Activated CD4-positive, alpha-beta memory T cell treated with anti-CD3 and anti-CD28 coated beads, Interleukin-2, amount 10 ng/mL, durations not matched to agents 7 days and 5 days (primary cell): ENCODE measurements around the gene CLVS2. TPM values are rescaled to one million over a fixed set of nuclear protein-coding genes. Genes with fewer than 3 reads are reported as not detected.

ENCODE experiments used
- CTCF ChIA-PET: fragments of 350-600 bp; sonication (Branson Sonifier 250); formaldehyde crosslinking; loops from one replicate; lab custom pipeline; 2021; ENCODE audit warnings: antibody characterized with exemption, inconsistent platforms; lab: Charles Lee
- POLR2A ChIA-PET: fragments of 350-600 bp; sonication (Branson Sonifier 250); formaldehyde crosslinking; loops from one replicate; lab custom pipeline; 2021; ENCODE audit warnings: antibody characterized with exemption; lab: Charles Lee
- DNase-seq: peaks from one replicate; pipeline ENCODE4 v3.0.0-alpha.2; 2020
- H3K27ac Mint-ChIP-seq: one replicate; pipeline ENCODE4 v1.8.0; 2021; ENCODE audit warnings: mild to moderate bottlenecking, mixed read lengths
- H3K27me3 Mint-ChIP-seq: one replicate; pipeline ENCODE4 v1.8.0; 2021; ENCODE audit warnings: mixed read lengths
- H3K36me3 Mint-ChIP-seq: one replicate; pipeline ENCODE4 v1.8.0; 2021; ENCODE audit warnings: low read depth, mixed read lengths
- H3K4me1 Mint-ChIP-seq: one replicate; pipeline ENCODE4 v1.8.0; 2021; ENCODE audit warnings: mixed read lengths
- H3K4me3 Mint-ChIP-seq: one replicate; pipeline ENCODE4 v1.8.0; 2021; ENCODE audit warnings: mild to moderate bottlenecking, mixed read lengths
- H3K9me3 Mint-ChIP-seq: one replicate; pipeline ENCODE4 v1.8.0; 2021; ENCODE audit warnings: mixed read lengths
- total RNA-seq, 2 experiments: library from RNA; stranded (reverse); gene quantifications; one replicate each; pipeline ENCODE4 v1.2.3, GENCODE V29; 2021

CLVS2 gene
- total RNA-seq, 2 experiments from 2014 or later = not detected

DNA sequence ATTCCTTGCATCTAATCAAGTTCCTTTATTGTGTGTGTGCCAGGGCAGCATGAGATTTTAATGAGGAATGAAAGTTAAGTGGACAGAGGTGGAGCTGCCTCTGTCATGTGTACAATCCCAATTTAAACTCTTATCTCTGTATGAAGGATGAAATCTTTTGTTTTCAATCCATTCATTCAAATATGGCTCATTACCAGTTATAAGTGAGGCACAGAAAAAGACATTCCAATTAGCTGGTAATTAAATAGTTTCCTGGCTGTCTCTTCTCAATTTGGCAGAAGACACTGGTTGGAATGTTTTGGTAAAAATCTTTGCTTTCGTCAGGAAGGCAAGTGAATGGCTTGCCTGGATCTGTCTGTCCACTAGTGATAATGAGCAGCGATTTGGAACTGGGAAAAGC is 46.4 kb downstream of the CLVS2 start:
- Mint-ChIP-seq H3K4me3 (no peak overlapping the region), H3K36me3 (no peaks in the 10 kb centered on the region), H3K27me3 (no peaks in the 10 kb centered on the region), H3K9me3 (no peaks in the 10 kb centered on the region), H3K4me1 (no peaks in the 10 kb centered on the region), H3K27ac (no peak overlapping the region)
- ChIA-PET CTCF (no interaction called here), POLR2A (no interaction called here)
- no peak for DNase-seq

GRCh38 chr6:123044341-123044860 is 48.4 kb downstream of the CLVS2 start:
- Mint-ChIP-seq H3K4me3 (no peak overlapping the region), H3K4me1 (no peaks in the 10 kb centered on the region), H3K27me3 (no peaks in the 10 kb centered on the region), H3K36me3 (no peaks in the 10 kb centered on the region), H3K27ac (no peak overlapping the region), H3K9me3 (no peaks in the 10 kb centered on the region)
- no peak for DNase-seq
- ChIA-PET CTCF (no interaction called here), POLR2A (no interaction called here)

GRCh38 chr6:123053602-123054225 is 57.7 kb downstream of the CLVS2 start:
- Mint-ChIP-seq H3K9me3 (no peaks in the 10 kb centered on the region), H3K27me3 (no peaks in the 10 kb centered on the region), H3K4me3 (no peak overlapping the region), H3K36me3 (no peaks in the 10 kb centered on the region), H3K27ac (no peak overlapping the region), H3K4me1 (no peaks in the 10 kb centered on the region)
- CTCF ChIA-PET = no interaction called here
- no peak for DNase-seq
- POLR2A ChIA-PET = no interaction called here

GRCh38 chr6:123055256-123055655 is 59.2 kb downstream of the CLVS2 start:
- no peaks in the 10 kb centered on the region for H3K36me3 Mint-ChIP-seq
- DNase-seq = no peak
- no peak overlapping the region for H3K27ac Mint-ChIP-seq
- POLR2A ChIA-PET = no interaction called here
- CTCF ChIA-PET = no interaction called here
- H3K27me3 Mint-ChIP-seq = no peaks in the 10 kb centered on the region
- no peaks in the 10 kb centered on the region for H3K4me1 Mint-ChIP-seq
- no peaks in the 10 kb centered on the region for H3K9me3 Mint-ChIP-seq
- H3K4me3 Mint-ChIP-seq = no peak overlapping the region

DNA sequence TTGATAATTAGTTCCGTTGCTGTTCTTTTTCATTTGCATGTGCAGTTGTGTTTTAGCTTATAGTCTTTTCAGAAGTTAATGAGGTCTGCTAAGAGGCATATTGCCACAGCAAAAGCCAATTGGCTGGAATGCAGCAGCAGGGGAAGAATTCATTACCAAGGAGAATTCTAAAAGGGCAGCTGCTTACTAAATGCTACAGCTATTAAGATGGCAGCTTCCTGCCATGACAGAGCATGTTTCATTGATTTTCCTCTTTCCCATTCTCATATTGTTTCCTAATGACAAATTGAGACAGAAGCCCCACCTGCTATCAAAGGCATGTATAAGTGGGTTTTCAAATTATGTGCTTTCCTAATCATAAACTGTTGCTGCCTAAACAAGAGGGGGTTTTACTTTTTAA is 66.6 kb downstream of the CLVS2 start:
- POLR2A ChIA-PET = no interaction called here
- no peak overlapping the region for H3K4me3 Mint-ChIP-seq
- peaks cover 12% of the 10 kb centered on the region for H3K4me1 Mint-ChIP-seq
- no peaks in the 10 kb centered on the region for H3K9me3 Mint-ChIP-seq
- no peaks in the 10 kb centered on the region for H3K27me3 Mint-ChIP-seq
- no peaks in the 10 kb centered on the region for H3K36me3 Mint-ChIP-seq
- no peak overlapping the region for H3K27ac Mint-ChIP-seq
- CTCF ChIA-PET = no interaction called here
- no peak for DNase-seq

- H3K27me3 Mint-ChIP-seq = no peaks in the 10 kb centered on the region
- no peak overlapping the region for H3K4me3 Mint-ChIP-seq
- CTCF ChIA-PET = no interaction called here
- no peaks in the 10 kb centered on the region for H3K9me3 Mint-ChIP-seq
- peak overlapping the region; percentile 19 for H3K27ac Mint-ChIP-seq
- DNase-seq = no peak
- H3K36me3 Mint-ChIP-seq = no peaks in the 10 kb centered on the region
- H3K4me1 Mint-ChIP-seq = peaks cover 12% of the 10 kb centered on the region
- POLR2A ChIA-PET = no interaction called here
Measured at GRCh38 chr6:123064038-123064437, 68.0 kb downstream of the CLVS2 start.

DNA sequence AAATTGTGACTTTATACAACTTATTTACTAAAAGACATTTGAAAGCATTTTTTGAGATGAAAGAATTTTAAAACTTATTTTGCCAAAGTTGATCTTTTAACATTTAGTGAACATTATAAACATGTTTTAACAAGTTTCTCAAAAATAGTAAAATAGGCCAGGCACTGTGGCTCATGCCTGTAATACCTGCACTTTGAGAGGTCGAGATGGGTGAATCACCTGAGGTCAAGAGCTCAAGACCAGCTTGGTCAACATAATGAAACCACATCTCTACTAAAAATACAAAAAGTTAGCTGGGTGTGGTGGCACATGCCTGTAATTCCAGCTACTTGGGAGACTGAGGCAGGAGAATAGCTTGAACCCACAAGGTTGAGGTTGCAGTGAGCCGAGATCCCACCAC is 78.6 kb downstream of the CLVS2 start:
- no peak for DNase-seq
- Mint-ChIP-seq H3K9me3 (no peaks in the 10 kb centered on the region), H3K36me3 (no peaks in the 10 kb centered on the region), H3K4me1 (no peaks in the 10 kb centered on the region), H3K27ac (no peak overlapping the region), H3K4me3 (no peak overlapping the region), H3K27me3 (no peaks in the 10 kb centered on the region)
- POLR2A ChIA-PET = no interaction called here
- CTCF ChIA-PET = no interaction called here

- Mint-ChIP-seq H3K9me3 (peaks cover 10% of the 10 kb centered on the region), H3K36me3 (no peaks in the 10 kb centered on the region), H3K27me3 (no peaks in the 10 kb centered on the region), H3K4me3 (no peak overlapping the region), H3K4me1 (no peaks in the 10 kb centered on the region), H3K27ac (no peak overlapping the region)
- CTCF ChIA-PET = no interaction called here
- POLR2A ChIA-PET = no interaction called here
- no peak for DNase-seq
Measured at GRCh38 chr6:123085403-123085802, 89.4 kb downstream of the CLVS2 start.

DNA sequence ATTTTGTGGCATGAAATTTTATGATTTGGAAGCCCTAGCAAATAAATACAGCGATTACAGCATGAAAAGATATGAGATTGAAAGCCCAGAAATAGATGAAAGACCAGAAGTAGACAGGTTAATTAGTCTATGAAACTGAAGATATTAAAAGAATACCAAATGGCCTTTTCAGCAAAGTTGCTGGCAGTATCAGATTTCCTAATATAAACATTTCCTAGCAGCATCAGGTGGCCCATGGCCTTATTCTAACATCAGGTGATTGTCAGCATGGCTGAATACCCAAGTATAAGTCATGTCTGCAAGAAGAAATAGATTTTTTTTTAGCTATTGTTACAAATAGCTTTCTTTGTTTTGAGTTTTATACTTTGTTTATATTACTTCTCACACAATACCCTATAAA is 93.2 kb downstream of the CLVS2 start:
- CTCF ChIA-PET = no interaction called here
- H3K4me3 Mint-ChIP-seq = no peak overlapping the region
- POLR2A ChIA-PET = no interaction called here

DNA sequence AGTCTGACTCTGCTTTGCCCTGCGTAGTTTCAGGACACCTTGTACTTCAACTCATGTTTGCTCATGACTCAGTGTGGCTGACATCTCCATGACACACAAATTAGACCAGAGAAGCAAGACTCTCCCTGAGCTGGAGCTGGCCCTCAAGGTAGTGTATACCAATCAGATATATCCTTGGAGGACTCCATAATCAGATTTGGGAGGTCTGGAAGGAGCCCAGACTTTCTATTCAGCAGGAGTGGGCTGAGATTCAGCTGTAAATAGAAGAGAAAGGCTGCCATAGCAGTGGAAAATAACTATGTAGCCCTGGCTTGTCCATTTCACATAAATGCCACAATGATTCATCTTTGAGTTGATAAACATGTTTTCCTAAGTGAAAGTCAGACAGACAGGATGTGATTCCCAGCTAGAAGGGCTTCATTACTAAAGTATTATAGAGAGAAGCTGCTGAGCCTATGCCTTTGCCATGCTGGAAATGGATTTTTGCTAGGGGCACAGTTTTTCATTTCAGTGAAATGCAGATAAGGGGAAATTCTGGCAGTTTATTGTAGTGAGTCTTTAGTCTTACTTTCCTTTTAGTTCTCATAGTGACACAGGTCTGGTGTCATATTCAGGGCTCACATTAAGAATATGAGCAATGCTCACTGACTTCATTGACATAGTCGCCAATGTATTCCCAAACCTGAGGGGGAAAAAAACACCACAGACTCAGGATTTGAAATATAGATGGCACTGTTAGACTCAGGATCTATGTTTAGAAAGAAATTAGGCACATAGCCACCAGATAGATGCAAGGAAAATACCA is 95.3 kb downstream of the CLVS2 start:
- CTCF ChIA-PET = no interaction called here
- Mint-ChIP-seq H3K4me1 (no peaks in the 10 kb centered on the region), H3K9me3 (peaks cover 2% of the 10 kb centered on the region), H3K27me3 (no peaks in the 10 kb centered on the region), H3K36me3 (no peaks in the 10 kb centered on the region), H3K4me3 (no peak overlapping the region), H3K27ac (no peak overlapping the region)
- no peak for DNase-seq
- POLR2A ChIA-PET = no interaction called here

More for the DNA sequence above, 93.2 kb downstream of the CLVS2 start:
- H3K27me3 Mint-ChIP-seq = no peaks in the 10 kb centered on the region
- no peak for DNase-seq
- H3K9me3 Mint-ChIP-seq = peaks cover 5% of the 10 kb centered on the region
- H3K36me3 Mint-ChIP-seq = no peaks in the 10 kb centered on the region
- H3K27ac Mint-ChIP-seq = no peak overlapping the region
- no peaks in the 10 kb centered on the region for H3K4me1 Mint-ChIP-seq

GRCh38 chr6:123091896-123092271 is 95.8 kb downstream of the CLVS2 start:
- POLR2A ChIA-PET = no interaction called here
- Mint-ChIP-seq H3K27me3 (no peaks in the 10 kb centered on the region), H3K27ac (no peak overlapping the region)

DNA sequence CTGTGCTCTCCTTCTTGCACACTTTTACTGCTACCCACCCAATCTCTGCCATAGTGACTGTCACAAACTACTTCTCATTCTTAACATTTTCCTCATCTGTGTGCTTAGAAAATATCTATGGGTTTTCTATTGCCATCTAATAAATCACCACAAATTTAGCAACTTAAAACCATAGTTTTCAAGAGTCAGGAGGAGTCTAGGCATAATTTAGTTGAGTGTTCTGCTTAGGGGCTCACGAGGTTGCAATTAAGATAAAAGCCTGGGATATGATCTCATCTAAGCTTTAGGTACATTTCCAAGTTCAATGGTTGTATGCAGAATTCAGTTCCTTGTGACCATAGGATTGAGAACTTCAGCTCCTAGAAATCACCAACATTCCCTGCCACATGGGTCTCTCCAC is 98.8 kb downstream of the CLVS2 start:
- H3K36me3 Mint-ChIP-seq = no peaks in the 10 kb centered on the region
- H3K4me1 Mint-ChIP-seq = no peaks in the 10 kb centered on the region
- CTCF ChIA-PET = no interaction called here
- H3K9me3 Mint-ChIP-seq = peaks cover 2% of the 10 kb centered on the region
- no peak overlapping the region for H3K27ac Mint-ChIP-seq
- H3K27me3 Mint-ChIP-seq = no peaks in the 10 kb centered on the region
- no peak for DNase-seq
- POLR2A ChIA-PET = no interaction called here
- H3K4me3 Mint-ChIP-seq = no peak overlapping the region

More at GRCh38 chr6:123091896-123092271, 95.8 kb downstream of the CLVS2 start:
- Mint-ChIP-seq H3K4me1 (no peaks in the 10 kb centered on the region), H3K9me3 (peaks cover 2% of the 10 kb centered on the region), H3K36me3 (no peaks in the 10 kb centered on the region), H3K4me3 (no peak overlapping the region)
- CTCF ChIA-PET = no interaction called here
- DNase-seq = no peak

DNA sequence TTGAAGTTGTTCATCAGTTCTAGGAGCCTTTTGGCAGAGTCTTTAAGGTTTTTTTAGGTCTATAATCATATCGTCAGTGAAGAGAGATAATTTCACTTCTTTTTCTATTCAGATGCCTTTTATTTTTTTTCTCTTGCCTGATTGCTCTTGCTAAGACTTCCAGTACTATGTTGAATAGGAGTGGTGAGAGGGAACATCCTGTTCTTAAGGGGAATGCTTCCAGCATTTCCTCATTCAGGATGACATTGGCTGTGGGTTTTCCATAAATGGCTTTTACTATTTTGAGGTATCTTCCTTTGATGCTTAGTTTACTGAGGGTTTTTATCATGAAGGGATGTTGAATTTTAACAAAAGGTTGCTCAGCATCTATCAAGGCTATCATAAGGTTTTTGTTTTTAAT is 109.5 kb downstream of the CLVS2 start:
- POLR2A ChIA-PET = no interaction called here
- H3K9me3 Mint-ChIP-seq = peaks cover 7% of the 10 kb centered on the region
- no peaks in the 10 kb centered on the region for H3K4me1 Mint-ChIP-seq
- CTCF ChIA-PET = no interaction called here
- H3K27me3 Mint-ChIP-seq = no peaks in the 10 kb centered on the region
- no peaks in the 10 kb centered on the region for H3K36me3 Mint-ChIP-seq
- no peak overlapping the region for H3K27ac Mint-ChIP-seq
- no peak for DNase-seq
- H3K4me3 Mint-ChIP-seq = no peak overlapping the region

DNA sequence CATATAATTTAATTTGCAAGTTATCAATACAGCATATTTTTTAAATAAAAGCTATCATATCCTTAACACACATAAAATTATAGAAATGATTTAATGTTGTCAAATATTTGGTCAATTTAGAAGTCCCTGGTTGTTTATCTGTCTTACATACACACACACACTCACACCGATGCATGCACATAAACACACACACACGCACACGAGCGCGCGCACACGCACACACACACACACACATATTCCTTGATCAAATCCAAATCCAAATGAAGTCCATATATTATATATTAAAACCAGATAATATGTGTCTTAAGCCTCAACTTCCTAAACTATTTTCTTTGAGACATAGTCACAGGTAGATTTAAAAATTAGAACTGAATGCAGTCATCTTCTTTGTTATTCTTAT is 120.3 kb downstream of the CLVS2 start:
- DNase-seq = no peak
- H3K9me3 Mint-ChIP-seq = peaks cover 2% of the 10 kb centered on the region
- ChIA-PET POLR2A (no interaction called here), CTCF (no interaction called here)
- H3K27ac Mint-ChIP-seq = no peak overlapping the region
- H3K27me3 Mint-ChIP-seq = no peaks in the 10 kb centered on the region
- no peaks in the 10 kb centered on the region for H3K4me1 Mint-ChIP-seq
- H3K4me3 Mint-ChIP-seq = no peak overlapping the region
- H3K36me3 Mint-ChIP-seq = no peaks in the 10 kb centered on the region
